HG03280 (cell line): ENCODE results near the gene LUC7L.
"Not testable (repeated sequence)": the region's sequence is repeated elsewhere in the genome, so short reads cannot be mapped to it uniquely, and the experiment has no call there.

ENCODE experiments used
- ATAC-seq: cut with Tn5 transposase; IDR thresholded peaks from one replicate; pipeline ENCODE4 v1.9.1; 2021; ENCODE audit warnings: mild to moderate bottlenecking, moderate library complexity; ENCODE audit not compliant: unreplicated experiment

Gene LUC7L

GRCh38 chr16:228852-229730 is at the start of gene LUC7L:
TSS of gene LUC7L (minus strand) at chr16:229449. CDS start at chr16:229339, 110 bp downstream.
- peak; percentile 83 for ATAC-seq

DNA sequence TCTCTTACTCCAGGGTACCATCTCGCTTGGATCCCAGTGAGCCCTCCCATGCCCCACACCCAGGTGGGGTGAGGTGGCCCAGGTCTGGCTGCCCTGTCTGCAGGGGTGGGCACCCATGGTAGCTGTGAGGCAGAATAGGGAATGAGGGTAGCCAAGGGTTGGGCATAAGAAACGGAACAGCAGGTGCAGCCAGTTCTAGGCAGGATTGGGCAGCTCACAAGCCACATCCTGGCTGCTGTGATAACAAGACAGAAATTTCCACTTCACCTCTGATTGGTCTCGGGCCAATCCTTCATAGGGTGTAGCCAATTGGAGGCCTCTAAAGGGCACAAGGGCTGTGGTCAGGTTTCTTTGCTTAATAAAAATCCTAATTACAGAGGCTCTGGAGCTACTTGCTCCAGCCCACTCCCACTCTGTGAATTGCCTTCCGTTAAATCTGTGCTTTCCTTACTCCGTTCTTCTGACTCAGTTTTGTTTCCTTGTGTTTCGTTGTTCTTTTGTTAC is 49.7 kb upstream of the LUC7L start:
- no peak for ATAC-seq

GRCh38 chr16:276426-277077 is 47.3 kb upstream of the LUC7L start:
- ATAC-seq: no peak

GRCh38 chr16:275786-276232 is 46.6 kb upstream of the LUC7L start, which contains the start of gene RGS11:
TSS of gene RGS11 (minus strand) at chr16:275944. CDS start at chr16:275911, 33 bp downstream.
- ATAC-seq: no peak

DNA sequence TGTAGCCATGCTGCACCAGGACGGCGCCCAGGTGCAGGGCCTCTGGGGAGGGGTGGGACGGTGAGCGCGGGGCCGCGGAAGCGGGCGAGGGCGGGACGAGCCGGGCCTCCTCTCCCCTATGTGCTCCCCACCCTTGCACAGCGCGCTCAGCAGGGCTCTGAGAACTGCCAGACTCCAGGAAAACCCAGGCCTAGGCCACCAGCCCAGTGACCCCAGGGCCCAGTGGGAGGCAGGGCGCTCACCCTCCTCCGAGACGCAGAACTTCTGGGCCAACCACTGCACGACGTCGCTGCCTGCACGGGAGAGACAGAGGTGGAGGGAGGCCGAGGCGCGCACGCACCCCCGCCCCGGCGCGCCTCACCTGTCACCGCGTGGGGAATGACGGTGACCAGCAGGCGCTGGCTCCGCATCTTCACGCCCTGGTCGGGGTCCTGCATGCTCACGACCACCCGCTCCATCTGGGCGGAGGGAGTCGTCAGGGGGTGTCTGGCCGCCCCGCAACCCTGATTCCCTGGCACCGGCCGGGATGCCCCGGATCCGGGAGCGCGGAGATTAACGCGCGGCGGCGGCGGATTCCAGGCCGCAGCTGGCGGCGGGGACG is 45.9 kb upstream of the LUC7L start:
- ATAC-seq: no peak

DNA sequence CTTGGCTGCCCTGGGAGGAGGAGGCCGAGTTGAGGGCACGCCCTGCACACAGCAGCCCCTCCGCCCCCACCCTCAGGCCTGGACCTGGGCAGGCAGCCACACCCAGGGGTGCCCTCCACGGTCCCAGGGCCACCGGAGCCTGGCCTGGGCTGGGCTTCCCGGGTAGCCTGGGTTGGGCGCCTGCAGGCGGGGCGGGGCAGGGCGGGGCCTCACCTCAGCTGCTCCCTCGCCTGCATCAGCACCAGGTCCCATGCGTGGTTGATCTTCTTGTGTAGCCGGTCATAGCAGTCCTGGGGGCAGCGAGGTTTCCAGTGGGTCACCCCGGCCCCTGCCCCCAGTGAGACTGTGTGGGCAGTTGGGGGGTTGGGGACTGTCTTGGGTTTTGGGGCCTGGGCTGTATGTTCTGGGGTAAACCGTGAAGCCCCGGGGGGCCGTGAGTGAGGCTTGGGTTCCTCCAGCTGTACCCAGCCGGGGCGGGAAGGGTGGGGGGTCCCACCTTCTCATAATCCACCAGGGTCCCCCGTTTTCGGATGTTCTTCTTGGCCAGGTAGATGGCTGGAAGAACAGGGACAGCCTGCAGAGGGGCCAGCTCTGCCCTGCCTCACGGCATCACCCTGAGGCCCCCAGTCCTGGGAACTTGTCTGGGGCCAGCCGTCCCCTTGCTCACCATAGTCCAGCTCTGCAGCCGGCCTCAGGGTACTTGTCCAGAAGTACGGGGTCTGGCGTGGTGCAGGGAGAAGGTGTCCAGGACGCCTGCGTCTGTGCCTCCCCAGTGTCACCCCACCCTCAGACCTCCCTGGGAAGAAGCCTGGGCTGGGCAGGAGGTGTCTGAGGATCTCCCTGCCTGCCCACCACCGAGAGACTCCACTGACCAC is 44.5 kb upstream of the LUC7L start:
- no peak for ATAC-seq

- ATAC-seq: no peak
These were observed 43.6 kb upstream of the LUC7L start for GRCh38 chr16:272633-273546.

DNA sequence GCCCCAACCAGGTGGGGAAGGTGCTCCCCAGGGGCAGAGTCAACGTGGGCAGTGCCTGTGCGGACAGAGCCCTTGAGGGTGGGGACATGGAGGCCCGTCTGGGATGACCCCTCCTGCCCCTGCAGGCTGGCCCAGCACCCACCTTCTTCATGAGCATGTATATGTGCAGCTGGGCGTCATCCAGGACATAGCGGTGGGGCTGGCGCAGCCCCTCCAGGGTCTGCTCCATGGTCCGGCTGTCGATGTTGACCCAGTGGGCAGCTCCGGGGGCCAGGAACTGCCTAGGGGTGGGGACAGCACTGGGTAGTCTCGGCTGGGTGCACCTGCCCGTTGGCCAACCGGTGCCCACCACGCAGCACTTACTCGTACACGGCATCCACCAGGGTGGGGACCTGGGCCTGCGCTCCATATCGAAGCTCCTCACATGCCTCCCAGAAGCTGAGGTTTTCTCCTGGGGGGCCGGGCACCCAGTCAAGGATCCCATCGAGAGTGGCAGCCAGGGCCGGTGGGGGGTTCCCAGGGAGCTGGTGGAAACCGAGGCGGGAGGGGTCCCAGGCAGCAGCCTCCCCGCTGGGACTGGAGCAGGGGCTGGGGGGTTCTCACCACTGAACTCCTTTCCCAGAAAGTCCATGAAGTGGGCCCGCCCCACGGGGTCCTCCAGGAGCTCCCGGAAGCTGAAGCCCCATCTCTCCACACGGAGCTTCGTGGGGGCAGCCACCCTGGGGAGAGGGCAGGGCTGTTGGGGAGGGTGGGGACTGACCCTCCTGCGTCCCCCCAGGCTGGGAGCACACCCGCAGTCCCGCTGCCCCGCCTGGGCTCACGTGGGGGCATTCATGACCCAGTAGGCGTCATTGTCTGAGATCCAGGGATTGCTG is 41.4 kb upstream of the LUC7L start:
- no peak for ATAC-seq

GRCh38 chr16:269061-269796 is 40.0 kb upstream of the LUC7L start:
- ATAC-seq: no peak

- no peak for ATAC-seq
These were observed 39.1 kb upstream of the LUC7L start for GRCh38 chr16:268141-269053.

GRCh38 chr16:267562-267961 is 38.3 kb upstream of the LUC7L start:
- ATAC-seq: not testable (repeated sequence)

- ATAC-seq: no peak
These were observed 37.3 kb upstream of the LUC7L start for GRCh38 chr16:266258-267164.

- no peak for ATAC-seq
These were observed 36.5 kb upstream of the LUC7L start for GRCh38 chr16:265711-266110.

GRCh38 chr16:265002-265529 is 35.8 kb upstream of the LUC7L start:
- no peak for ATAC-seq

GRCh38 chr16:264440-264951 is 35.2 kb upstream of the LUC7L start:
- no peak for ATAC-seq
